UCSD-AML1 (cell line): ENCODE measurements around the gene ENTPD5.
A peak's percentile ranks its signal among the peaks of the same experiment; 100 is the strongest.
"Not testable (repeated sequence)": the region's sequence is repeated elsewhere in the genome, so short reads cannot be mapped to it uniquely, and the experiment has no call there.

Experiments used
- DNase-seq: peaks from one replicate; lab custom pipeline; 2025; ENCODE audit not compliant: unreplicated experiment; lab: John Stamatoyannopoulos, UW

ENTPD5 gene

DNA sequence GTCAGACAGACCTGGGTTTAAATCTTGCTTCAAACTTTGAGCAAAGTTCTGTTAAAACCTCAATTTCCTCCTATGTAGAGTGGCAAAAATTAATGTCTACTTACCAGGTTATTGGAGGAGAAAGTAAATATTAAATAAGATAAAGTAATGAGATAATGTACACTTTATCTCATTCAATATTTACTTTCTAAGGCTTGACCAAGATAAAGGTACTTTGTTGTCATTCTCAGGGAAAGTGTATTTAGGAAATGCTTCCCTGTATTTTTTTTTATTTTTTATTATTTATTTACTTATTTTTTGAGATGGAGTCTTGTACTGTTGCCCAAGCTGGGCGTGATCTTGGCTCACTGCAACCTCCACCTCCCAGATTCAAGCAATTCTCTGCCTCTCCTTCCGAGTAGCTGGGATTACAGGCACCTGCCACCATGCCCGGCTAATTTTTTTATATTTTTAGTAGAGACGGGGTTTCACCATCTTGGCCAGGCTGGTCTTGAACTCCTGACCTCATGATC lies 73.9 kb downstream of the ENTPD5 start:
- DNase-seq: no peak

DNA sequence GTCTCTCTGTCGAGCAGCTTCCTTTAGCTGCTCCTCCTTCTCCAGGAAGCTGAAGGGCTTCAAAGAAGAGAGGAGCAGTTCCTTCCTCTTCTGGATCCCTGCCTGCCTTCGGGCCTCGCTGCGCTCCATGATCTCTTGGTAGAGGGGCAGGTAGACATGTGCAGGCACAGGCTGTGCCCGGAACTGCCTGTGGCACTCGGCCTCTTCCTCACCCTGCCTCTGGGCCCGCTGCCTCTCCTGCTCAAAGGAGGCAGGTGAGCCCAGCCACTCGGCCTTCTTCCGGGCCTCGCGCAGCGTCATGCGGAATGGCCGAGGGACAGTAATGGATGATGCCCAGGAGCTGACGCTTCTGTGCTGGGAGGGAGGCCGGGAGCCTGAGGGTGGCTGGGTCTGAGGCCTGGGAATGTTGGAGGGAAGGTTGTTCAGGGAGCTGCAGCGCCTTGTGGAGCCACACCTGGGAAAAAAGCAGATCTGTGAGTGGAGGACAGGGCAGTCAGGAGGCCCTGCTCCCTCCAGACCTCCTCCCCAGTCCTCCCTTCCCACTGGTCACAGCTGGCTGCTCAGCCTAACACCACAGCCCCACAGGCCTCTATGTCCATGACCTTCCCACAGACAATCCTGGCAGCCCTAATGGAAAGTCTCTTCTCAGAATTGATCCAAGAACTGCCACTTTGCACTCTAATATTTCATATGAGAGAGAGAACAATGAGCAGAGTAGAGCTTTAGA lies 74.5 kb downstream of the ENTPD5 start:
- peak; percentile 36 for DNase-seq

DNA sequence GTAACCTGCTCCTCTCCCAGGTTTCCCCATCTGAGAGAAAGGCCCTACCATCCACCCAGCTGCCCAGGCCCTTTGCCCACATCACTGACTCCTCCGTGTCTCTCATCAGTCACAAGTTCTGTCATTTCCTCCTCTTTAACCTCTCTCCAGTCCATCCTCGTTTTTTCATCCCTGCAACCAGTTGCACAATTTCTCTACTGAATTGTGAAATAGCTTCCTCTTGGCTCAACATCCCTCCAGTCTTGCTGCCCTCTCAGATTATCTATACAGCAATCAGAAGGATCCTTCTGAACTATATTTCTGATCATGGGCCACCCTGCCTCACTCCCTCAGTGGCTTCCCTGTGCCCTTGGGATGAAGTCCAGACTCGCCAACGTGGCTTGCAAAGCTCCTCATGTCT lies 76.0 kb downstream of the ENTPD5 start:
- DNase-seq: peak; percentile 38

DNA sequence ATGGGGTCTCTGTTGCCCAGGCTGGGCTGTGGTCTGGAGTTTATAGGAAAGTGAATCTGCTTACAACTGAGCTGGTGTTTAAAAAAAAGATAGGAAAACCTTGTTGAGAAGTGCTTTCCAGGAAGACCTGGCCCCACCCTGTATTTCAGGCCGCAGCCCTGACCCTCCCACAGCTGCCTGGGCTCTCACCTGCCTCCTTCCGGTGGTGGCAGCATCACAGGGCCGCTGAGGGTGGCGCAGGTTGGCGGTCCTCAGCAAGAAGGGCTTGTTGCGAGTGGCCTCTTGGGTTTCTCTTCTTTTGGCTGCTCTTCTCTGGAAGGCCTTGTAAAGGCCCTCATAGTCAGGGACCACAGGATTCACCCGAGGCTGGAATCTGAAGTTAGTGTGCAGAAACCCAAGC lies 76.9 kb downstream of the ENTPD5 start:
- no peak for DNase-seq

DNA sequence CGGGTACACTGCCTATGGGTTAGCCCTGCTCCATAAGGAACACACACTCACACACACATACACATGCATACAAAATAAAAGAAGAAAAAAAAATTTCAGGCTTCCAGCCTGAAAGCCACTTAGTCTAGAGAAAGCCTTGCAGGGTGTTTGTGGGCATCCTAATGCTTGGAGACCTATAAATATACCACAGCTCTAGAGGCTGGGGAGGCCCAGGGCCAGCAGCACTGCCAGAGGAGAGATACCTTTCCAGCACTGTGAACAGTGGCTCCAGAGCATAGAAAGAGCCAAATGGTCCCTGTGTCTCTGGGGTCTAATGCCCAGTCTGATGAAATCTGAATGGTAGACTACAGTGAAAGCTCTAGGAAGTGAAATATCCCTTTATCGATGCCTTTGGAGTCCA lies 82.1 kb downstream of the ENTPD5 start:
- DNase-seq: no peak

DNA sequence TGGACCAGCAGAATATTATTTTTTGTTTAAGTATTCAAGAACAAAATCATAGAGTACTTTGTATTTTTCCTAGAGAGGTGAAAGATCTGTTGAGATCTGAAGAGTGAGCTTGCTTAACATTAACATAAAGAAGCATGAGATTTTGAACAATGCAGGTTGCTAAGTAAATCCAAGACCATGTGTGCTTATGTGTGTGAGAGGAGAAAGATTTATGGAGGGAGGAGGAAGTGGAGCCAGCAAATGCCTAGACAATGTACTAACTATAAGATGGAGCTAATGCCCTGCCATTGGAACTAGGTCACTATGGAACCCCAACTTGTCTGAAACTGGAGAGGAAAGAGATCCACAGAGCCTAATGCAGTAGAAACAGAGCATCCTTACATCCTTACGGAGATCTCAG lies 82.5 kb downstream of the ENTPD5 start:
- no peak for DNase-seq

DNA sequence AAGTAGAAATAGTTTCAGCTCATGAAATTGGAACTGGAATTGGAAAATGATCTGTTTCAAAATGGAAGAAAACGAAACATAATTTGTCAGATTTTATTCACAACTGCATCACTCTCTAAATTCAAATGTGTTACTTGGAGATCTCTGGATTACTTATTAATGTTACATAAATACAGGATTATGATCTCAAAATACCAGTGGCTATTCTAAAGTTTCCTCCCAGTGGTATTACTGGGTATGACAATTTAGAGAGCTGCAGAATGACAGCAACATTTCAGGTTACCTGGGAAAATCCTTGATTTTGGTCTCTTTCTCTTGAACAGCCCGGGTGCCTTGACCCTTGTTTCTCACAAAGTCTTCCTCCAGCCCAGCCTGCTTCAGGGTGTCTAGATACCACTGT lies 83.4 kb downstream of the ENTPD5 start:
- DNase-seq: no peak

DNA sequence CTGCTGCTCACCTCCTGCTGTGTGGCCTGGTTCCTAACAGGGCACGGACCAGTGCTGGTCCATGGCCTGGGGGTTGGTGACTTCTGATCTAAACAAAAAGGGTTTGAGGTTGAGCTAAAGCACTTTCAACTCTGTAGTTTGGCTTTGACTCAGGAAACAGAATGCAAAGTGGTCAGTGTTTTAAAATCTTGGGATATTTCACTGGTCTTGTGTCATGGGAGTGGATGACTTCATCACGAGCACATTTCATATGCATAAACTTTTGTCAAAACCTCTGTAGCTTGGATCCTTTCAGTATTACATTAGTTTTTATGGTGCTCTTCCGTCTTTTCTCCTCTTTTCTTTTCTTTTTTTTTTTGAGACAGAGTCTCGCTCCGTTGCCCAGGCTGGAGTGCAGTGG lies 94.8 kb downstream of the ENTPD5 start:
- DNase-seq: no peak

DNA sequence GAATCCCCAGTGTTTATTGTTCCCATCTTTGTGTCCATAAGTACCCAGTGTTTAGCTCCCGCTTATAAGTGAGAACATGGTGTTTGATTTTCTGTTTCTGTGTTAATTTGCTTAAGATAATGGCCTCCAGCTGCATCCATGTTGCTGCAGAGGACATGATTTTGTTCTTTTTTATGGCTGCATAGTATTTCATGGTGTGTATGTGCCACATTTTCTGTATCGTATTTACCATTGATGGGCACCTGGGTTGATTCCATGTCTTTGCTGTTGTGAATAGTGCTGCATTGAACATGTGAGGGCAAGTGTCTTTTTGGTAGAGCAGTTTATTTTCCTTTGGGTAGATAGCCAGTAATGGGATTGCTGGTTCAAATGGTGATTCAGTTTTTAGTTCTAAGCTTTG lies 99.6 kb downstream of the ENTPD5 start:
- not testable (repeated sequence) for DNase-seq

DNA sequence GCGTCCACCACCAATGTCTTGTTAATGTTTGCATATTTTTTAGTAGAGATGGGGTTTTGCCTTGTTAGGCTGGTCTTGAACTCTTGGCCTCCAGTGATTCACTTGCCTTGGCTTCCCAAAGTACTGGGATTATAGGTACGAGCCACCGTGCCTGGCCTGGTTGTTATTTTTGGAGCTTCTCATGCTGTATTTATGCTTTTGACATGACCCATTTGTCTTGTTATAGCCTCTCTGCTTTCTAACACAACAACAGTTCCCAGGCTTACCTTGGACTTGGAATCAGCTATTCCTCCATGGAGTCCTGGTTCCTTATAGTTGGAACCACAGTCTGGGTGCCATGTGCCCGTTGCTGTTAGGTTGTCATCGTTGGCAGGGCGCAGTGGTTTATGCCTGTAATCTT lies 102.8 kb downstream of the ENTPD5 start:
- DNase-seq: no peak

DNA sequence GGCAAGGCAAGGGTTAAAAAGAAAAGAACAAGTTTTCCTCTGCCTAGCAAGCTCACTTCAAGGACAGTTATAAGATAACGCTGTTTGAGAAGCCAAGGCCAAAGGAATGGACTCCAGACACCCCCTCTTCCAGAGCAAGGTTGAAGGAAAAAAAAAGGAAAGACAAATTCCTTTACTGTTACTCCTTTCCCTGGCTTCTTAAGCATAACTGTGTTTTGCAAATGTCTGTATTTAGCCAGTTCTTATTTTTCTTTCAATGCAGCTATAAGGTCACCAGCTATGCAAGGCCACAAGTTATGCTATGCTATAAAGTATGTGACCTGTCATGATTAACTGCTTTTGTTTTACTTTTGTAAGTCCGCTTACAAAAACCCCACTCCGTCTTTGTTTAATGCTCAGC lies 105.8 kb downstream of the ENTPD5 start:
- DNase-seq: no peak

DNA sequence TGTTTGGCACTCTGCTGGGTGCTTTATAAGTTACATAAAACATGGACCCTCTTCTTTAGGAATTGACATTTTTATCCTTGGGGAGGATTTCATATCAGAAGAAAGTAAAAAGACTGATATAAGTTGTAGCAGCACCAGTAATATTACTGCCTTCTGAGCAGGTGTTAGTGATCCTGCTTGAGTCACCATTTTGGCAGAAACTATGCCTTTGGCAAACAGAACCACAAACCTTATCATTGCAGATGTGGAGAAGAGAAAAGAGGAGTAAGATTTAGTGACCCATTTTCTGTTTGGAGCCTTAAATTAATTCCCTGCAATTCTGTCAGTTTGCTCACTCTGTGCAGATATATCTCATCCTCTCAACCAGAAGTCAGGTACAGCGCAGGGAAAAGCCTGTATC lies 109.4 kb downstream of the ENTPD5 start:
- DNase-seq: no peak
